H1 (cell line): ENCODE data around the gene PRKAR2B. TPM values are rescaled to one million over a fixed set of nuclear protein-coding genes. Genes with fewer than 3 reads are reported as not detected.

ENCODE experiments used
- CTCF ChIA-PET: fragments of 300-600 bp; sonication (Branson Sonifier 250); formaldehyde crosslinking; loops from one replicate; lab custom pipeline; 2021; ENCODE audit not compliant: partially characterized antibody; lab: Charles Lee
- POLR2A ChIA-PET: fragments of 300-600 bp; sonication (Branson Sonifier 250); formaldehyde crosslinking; loops from one replicate; lab custom pipeline; 2021; ENCODE audit warnings: inconsistent platforms; ENCODE audit not compliant: partially characterized antibody; lab: Charles Lee
- DNase-seq, 2 experiments: peaks; one replicate each; pipeline versions ENCODE4 v3.0.0 to v3.0.0-alpha.2; 2010 to 2022; ENCODE audit warnings: low spot score in 2 of 2, low read depth in 1 of 2, mixed read lengths in 1 of 2
- FAIRE-seq: peaks from 2 replicates; lab custom pipeline; 2011; peaks lifted over from hg19 to GRCh38; lab: Jason Lieb, UNC
- H2AFZ ChIP-seq: 2 replicates; pipeline ENCODE4 v1.8.1; 2012; ENCODE audit warnings: low read length, inconsistent platforms
- H2AK5ac ChIP-seq: 2 replicates; pipeline ENCODE4 v1.6.1; 2013; ENCODE audit warnings: low read depth, low read length
- H2BK120ac ChIP-seq: replicated peaks from 2 replicates; pipeline ENCODE3; 2013; ENCODE audit warnings: low read depth, low read length, inconsistent platforms
- H2BK12ac ChIP-seq: 2 replicates; pipeline ENCODE4 v1.6.1; 2013; ENCODE audit warnings: low read depth, low read length
- H2BK15ac ChIP-seq: 2 replicates; pipeline ENCODE4 v1.6.1; 2013; ENCODE audit warnings: low read length
- H2BK20ac ChIP-seq: 2 replicates; pipeline ENCODE4 v1.6.1; 2013; ENCODE audit warnings: low read length
- H2BK5ac ChIP-seq: 2 replicates; pipeline ENCODE4 v1.6.1; 2013; ENCODE audit warnings: low read depth, low read length
- H3K14ac ChIP-seq: 2 replicates; pipeline ENCODE4 v1.6.1; 2013; ENCODE audit warnings: inconsistent platforms; ENCODE audit not compliant: insufficient read length
- H3K18ac ChIP-seq: 2 replicates; pipeline ENCODE4 v1.6.1; 2013; ENCODE audit warnings: low read length; ENCODE audit errors: extremely low read depth
- H3K23ac ChIP-seq: 2 replicates; pipeline ENCODE4 v1.6.1; 2013; ENCODE audit warnings: inconsistent platforms; ENCODE audit not compliant: insufficient read length
- H3K23me2 ChIP-seq: 2 replicates; pipeline ENCODE4 v1.6.1; 2013; ENCODE audit warnings: low read depth, low read length
- H3K27ac ChIP-seq: 2 replicates; pipeline ENCODE4 v1.6.1; 2011; ENCODE audit warnings: low read depth, low read length, inconsistent platforms
- H3K27me3 ChIP-seq, 4 experiments: replicated peaks in 1 of 4; 1 replicate in 1 of 4; 2 replicates in 3 of 4; pipeline versions ENCODE4 v1.6.1 to v1.8.1; 2011 to 2013; ENCODE audit warnings: low read length in 3 of 4, mild to moderate bottlenecking in 3 of 4, inconsistent platforms in 2 of 4, mixed read lengths in 2 of 4, moderate library complexity in 1 of 4; ENCODE audit not compliant: control insufficient read depth in 3 of 4, insufficient read depth in 3 of 4; ENCODE audit errors: extremely low read depth in 1 of 4
- H3K36me3 ChIP-seq, 4 experiments: 2 replicates each; pipeline versions ENCODE4 v1.6.1 to v1.8.1; 2011 to 2013; ENCODE audit warnings: mild to moderate bottlenecking in 4 of 4, low read length in 3 of 4, moderate library complexity in 2 of 4, control low read depth in 1 of 4, inconsistent platforms in 1 of 4; ENCODE audit not compliant: insufficient read depth in 4 of 4, control insufficient read depth in 2 of 4
- H3K4ac ChIP-seq: replicated peaks from 2 replicates; pipeline ENCODE3; 2013; ENCODE audit warnings: low read length, low read depth, mixed read lengths, inconsistent platforms; ENCODE audit not compliant: insufficient read length
- H3K4me1 ChIP-seq, 4 experiments: replicated peaks in 1 of 4; 1 replicate in 1 of 4; 2 replicates in 3 of 4; pipeline versions ENCODE4 v1.6.1 to v1.8.1; 2011 to 2013; ENCODE audit warnings: low read length in 3 of 4, inconsistent platforms in 2 of 4, mixed read lengths in 1 of 4; ENCODE audit not compliant: insufficient read depth in 4 of 4, control insufficient read depth in 3 of 4
- H3K4me2 ChIP-seq, 2 experiments: 2 replicates each; pipeline versions ENCODE4 v1.6.1 to v1.8.1; 2011 to 2013; ENCODE audit warnings: low read depth in 2 of 2, low read length in 2 of 2, control low read depth in 1 of 2, inconsistent platforms in 1 of 2, mild to moderate bottlenecking in 1 of 2; ENCODE audit not compliant: insufficient read depth in 1 of 2
- H3K4me3 ChIP-seq, 4 experiments: fragments of 200-600, 300-600 bp in 1 of 4; sonication (generic), shearing (Covaris generic), sonication (Bioruptor Twin) in 1 of 4; 2 replicates each; pipeline versions ENCODE4 v1.5.1 to v1.8.1; 2011 to 2016; ENCODE audit warnings: low read length in 4 of 4, low read depth in 3 of 4, control low read depth in 2 of 4, inconsistent platforms in 2 of 4, mild to moderate bottlenecking in 2 of 4, mixed read lengths in 1 of 4, moderate library complexity in 1 of 4; ENCODE audit not compliant: insufficient read depth in 2 of 4; ENCODE audit errors: extremely low read depth in 1 of 4
- H3K56ac ChIP-seq: replicated peaks from 2 replicates; pipeline ENCODE3; 2013; ENCODE audit warnings: low read depth, mild to moderate bottlenecking, mixed read lengths, low read length, inconsistent platforms; ENCODE audit not compliant: insufficient read length
- H3K79me1 ChIP-seq: 2 replicates; pipeline ENCODE4 v1.6.1; 2013; ENCODE audit warnings: low read depth, low read length, control low read depth
- H3K79me2 ChIP-seq, 2 experiments: 2 replicates each; pipeline versions ENCODE4 v1.6.1 to v1.8.1; 2012 to 2013; ENCODE audit warnings: low read length in 2 of 2, mild to moderate bottlenecking in 2 of 2, inconsistent platforms in 1 of 2; ENCODE audit not compliant: insufficient read depth in 2 of 2, control insufficient read depth in 1 of 2
- H3K9ac ChIP-seq, 4 experiments: replicated peaks in 1 of 4; 1 replicate in 1 of 4; 2 replicates in 3 of 4; pipeline versions ENCODE4 v1.6.1 to v1.8.1; 2011 to 2013; ENCODE audit warnings: low read depth in 3 of 4, low read length in 3 of 4, control low read depth in 2 of 4, mild to moderate bottlenecking in 2 of 4, moderate library complexity in 2 of 4, inconsistent platforms in 1 of 4; ENCODE audit errors: extremely low read depth in 1 of 4
- H3K9me3 ChIP-seq, 2 experiments: 2 replicates each; pipeline versions ENCODE4 v1.6.1 to v1.8.1; 2012 to 2013; ENCODE audit warnings: mild to moderate bottlenecking in 2 of 2, moderate library complexity in 2 of 2, control low read depth in 1 of 2, inconsistent platforms in 1 of 2, low read depth in 1 of 2, low read length in 1 of 2, mixed read lengths in 1 of 2; ENCODE audit not compliant: insufficient read depth in 2 of 2
- H4K20me1 ChIP-seq, 2 experiments: replicated peaks in 1 of 2; 2 replicates each; pipeline versions ENCODE3 to v1.8.1; 2011 to 2013; ENCODE audit warnings: inconsistent platforms in 2 of 2, low read length in 2 of 2, mild to moderate bottlenecking in 1 of 2; ENCODE audit not compliant: insufficient read depth in 2 of 2, control insufficient read depth in 1 of 2
- H4K5ac ChIP-seq: 2 replicates; pipeline ENCODE4 v1.6.1; 2013; ENCODE audit warnings: low read length, low read depth, mixed read lengths, inconsistent platforms; ENCODE audit not compliant: insufficient read length
- H4K8ac ChIP-seq: 2 replicates; pipeline ENCODE4 v1.8.0; 2013; ENCODE audit warnings: mild to moderate bottlenecking, moderate library complexity, low read length, inconsistent platforms; ENCODE audit not compliant: insufficient read depth; ENCODE audit errors: extremely low read depth
- H4K91ac ChIP-seq: replicated peaks from 2 replicates; pipeline ENCODE3; 2013; ENCODE audit warnings: low read length, mixed read lengths, inconsistent platforms; ENCODE audit not compliant: insufficient read length
- CEBPB ChIP-seq: IDR thresholded peaks from 2 replicates; pipeline ENCODE4 v1.6.1; 2012; ENCODE audit warnings: low read depth, low read length
- CHD2 ChIP-seq: IDR thresholded peaks from 2 replicates; pipeline ENCODE4 v1.6.1; 2012; ENCODE audit warnings: low read length, improper control_type of control experiment
- CTBP2 ChIP-seq: IDR thresholded peaks from 2 replicates; pipeline ENCODE4 v1.7.0; 2011; ENCODE audit warnings: borderline replicate concordance, mild to moderate bottlenecking, moderate library complexity, mixed read lengths, low read length; ENCODE audit not compliant: insufficient read depth, insufficient read length
- KDM1A ChIP-seq: fragments of 200-600, 300-600 bp; sonication (generic); IDR thresholded peaks from 2 replicates; pipeline ENCODE4 v1.7.1; 2016; ENCODE audit warnings: mild to moderate bottlenecking, low read length, borderline replicate concordance
- POLR2A ChIP-seq, 2 experiments: IDR thresholded peaks; 1 replicate in 1 of 2; 2 replicates in 1 of 2; pipeline ENCODE4 v1.6.1; 2011; ENCODE audit warnings: low read depth in 2 of 2, low read length in 2 of 2, mild to moderate bottlenecking in 2 of 2; ENCODE audit errors: control extremely low read depth in 1 of 2
- POLR2AphosphoS5 ChIP-seq: IDR thresholded peaks from 2 replicates; pipeline ENCODE4 v1.6.1; 2011; ENCODE audit warnings: low read depth, low read length
- POU5F1 ChIP-seq: IDR thresholded peaks from 2 replicates; pipeline ENCODE4 v1.6.1; 2011; ENCODE audit warnings: low read depth, mild to moderate bottlenecking, low read length, moderate library complexity
- RXRA ChIP-seq: IDR thresholded peaks from 2 replicates; pipeline ENCODE4 v1.6.1; 2011; ENCODE audit warnings: low read depth, mild to moderate bottlenecking, low read length, moderate library complexity; ENCODE audit not compliant: insufficient read depth
- SIX5 ChIP-seq: IDR thresholded peaks from 2 replicates; pipeline ENCODE4 v1.6.1; 2011; ENCODE audit warnings: mild to moderate bottlenecking, low read depth, low read length
- SRF ChIP-seq: IDR thresholded peaks from 2 replicates; pipeline ENCODE4 v1.6.1; 2011; ENCODE audit warnings: mild to moderate bottlenecking, low read depth, low read length, moderate library complexity
- TBP ChIP-seq: IDR thresholded peaks from 2 replicates; pipeline ENCODE4 v1.6.1; 2011; ENCODE audit warnings: low read depth, low read length, improper control_type of control experiment
- YY1 ChIP-seq: IDR thresholded peaks from 2 replicates; pipeline ENCODE4 v1.6.1; 2011; ENCODE audit warnings: low read depth, mild to moderate bottlenecking, low read length
- WGBS, 2 experiments: shearing (Covaris generic) in 1 of 2; methylation state at CpG; one replicate each; pipeline versions ENCODE4 v1.1.6 to v1.1.7; 2013 to 2015; ENCODE audit warnings: low lambda C conversion rate in 2 of 2, mixed read lengths in 2 of 2, inconsistent platforms in 1 of 2, low coverage in 1 of 2, missing lambda C conversion rate in 1 of 2; ENCODE audit not compliant: insufficient replicate concordance in 2 of 2, insufficient coverage in 1 of 2, insufficient read length in 1 of 2; ENCODE audit errors: extremely low coverage in 1 of 2, missing lambda C conversion rate in 1 of 2; 5-methylcytosine and 5-hydroxymethylcytosine counted together
- polyA plus RNA-seq, 7 experiments: library from polyadenylated mRNA; depleted of rRNA in 3 of 7; stranded (reverse) in 5 of 7; unstranded in 2 of 7; fragments of >200 nt in 5 of 7; fragments of 200-250 nt in 2 of 7; gene quantifications; 1 replicate in 5 of 7; 2 replicates in 1 of 7; 4 replicates in 1 of 7; pipeline versions ENCODE4 v1.2.1 to v1.2.3, GENCODE V29; 2011 to 2013; ENCODE audit warnings: missing spikeins in 2 of 7, mixed read lengths in 2 of 7
- total RNA-seq: library from RNA; stranded (reverse); fragmentation: NEBNext Ultra II Directional; extraction: Animal tissue kit (Norgen Biotek cat#: 25700); gene quantifications from 2 replicates; pipeline ENCODE4 v1.2.1, GENCODE V29; 2021
- TF ChIP-seq, protein P1 (sequence below): IDR thresholded peaks from 2 replicates; pipeline ENCODE4 v1.6.1; 2012; ENCODE audit warnings: inconsistent platforms

PRKAR2B gene
- total and polyA plus RNA-seq, 2 of the 8 experiments (the other 6 are each of a cell fraction or from before 2014, with no cell fraction given) = 10.4 to 37.0 TPM

GRCh38 chr7:107138696-107139420 is 94.4 kb downstream of the PRKAR2B start:
- Histone ChIP-seq H3K36me3 (no peaks in the 10 kb centered on the region), H4K20me1 (no peaks in the 10 kb centered on the region), H3K18ac (no peak overlapping the region), H3K79me1 (no peaks in the 10 kb centered on the region), H2BK20ac (no peak overlapping the region), H4K91ac (no peak overlapping the region), H3K9me3 (no peaks in the 10 kb centered on the region), H3K27me3 (no peaks in the 10 kb centered on the region), H2AFZ (no peak overlapping the region), H3K4ac (no peak overlapping the region), H3K23me2 (no peaks in the 10 kb centered on the region), H3K4me3 (no peak overlapping the region), H3K56ac (no peak overlapping the region), H3K4me2 (no peak overlapping the region), H3K9ac (no peak overlapping the region), H3K14ac (no peak overlapping the region), H2BK12ac (no peak overlapping the region), H2BK120ac (no peak overlapping the region), H4K5ac (no peak overlapping the region), H4K8ac (no peak overlapping the region), H2BK5ac (no peak overlapping the region), H3K4me1 (peaks cover 0 to 4% (median 0%) of the 10 kb centered on the region in 4 experiments; a peak in 2 of 7 replicates), H3K23ac (no peak overlapping the region), H3K79me2 (no peaks in the 10 kb centered on the region), H2BK15ac (no peak overlapping the region), H2AK5ac (no peak overlapping the region), H3K27ac (no peak overlapping the region)
- 89% methylated on average over 7 of the region's 7 CpGs; no CpG with 5 or more reads in 1 of the 2 experiments for WGBS, 2 experiments
- peak; percentile 7 for FAIRE-seq
- CTCF ChIA-PET = interaction anchor here (0.6 to 4.6 kb wide), 10 partner anchors 8 to 587 kb away, joined by 3 to 23 read pairs (median 4); no protein-coding TSS in a partner anchor
- POLR2A ChIA-PET = no interaction called here
- no peak for DNase-seq
- TF ChIP-seq KDM1A (no peak), SIX5 (no peak), POLR2AphosphoS5 (no peak), POU5F1 (no peak), SRF (no peak), YY1 (no peak), RXRA (no peak), CEBPB (no peak), CTBP2 (no peak), CHD2 (no peak), POLR2A (IDR thresholded peaks at IDR 0.05; ENCODE audit: control extremely low read depth in 1 of 2, low read depth in 2 of 2, low read length in 2 of 2) (no peak), TBP (no peak)
- TF ChIP-seq, protein P1, sequence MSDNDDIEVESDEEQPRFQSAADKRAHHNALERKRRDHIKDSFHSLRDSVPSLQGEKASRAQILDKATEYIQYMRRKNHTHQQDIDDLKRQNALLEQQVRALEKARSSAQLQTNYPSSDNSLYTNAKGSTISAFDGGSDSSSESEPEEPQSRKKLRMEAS = no peak
